Neuronal stem cell (in vitro differentiated cells): ENCODE results near the gene LRP1B.

Experiments used
- DNase-seq: peaks from one replicate; pipeline ENCODE4 v3.0.0-alpha.2; 2013; ENCODE audit warnings: low spot score
- H2AFZ ChIP-seq: one replicate; pipeline ENCODE4 v1.6.1; 2013; ENCODE audit warnings: mild to moderate bottlenecking, low read length, inconsistent platforms
- H2AK5ac ChIP-seq: 2 replicates; pipeline ENCODE4 v1.6.1; 2013; ENCODE audit warnings: low read depth, mild to moderate bottlenecking, inconsistent platforms, low read length, moderate library complexity, mixed read lengths
- H2BK120ac ChIP-seq: 2 replicates; pipeline ENCODE4 v1.6.1; 2013; ENCODE audit warnings: low read depth, mild to moderate bottlenecking, inconsistent platforms, low read length, moderate library complexity, mixed read lengths
- H2BK12ac ChIP-seq: one replicate; pipeline ENCODE4 v1.6.1; 2013; ENCODE audit warnings: low read length, inconsistent platforms
- H2BK15ac ChIP-seq: 2 replicates; pipeline ENCODE4 v1.6.1; 2013; ENCODE audit warnings: mild to moderate bottlenecking, low read length, inconsistent platforms, mixed read lengths
- H2BK5ac ChIP-seq: one replicate; pipeline ENCODE4 v1.6.1; 2013; ENCODE audit warnings: inconsistent platforms, mild to moderate bottlenecking, low read length, moderate library complexity
- H3K14ac ChIP-seq: one replicate; pipeline ENCODE4 v1.6.1; 2013; ENCODE audit warnings: low read length, inconsistent platforms
- H3K18ac ChIP-seq: 2 replicates; pipeline ENCODE4 v1.6.1; 2013; ENCODE audit warnings: low read length, inconsistent platforms
- H3K23ac ChIP-seq: 2 replicates; pipeline ENCODE4 v1.6.1; 2013; ENCODE audit warnings: low read depth, mild to moderate bottlenecking, mixed read lengths, low read length, inconsistent platforms; ENCODE audit not compliant: poor library complexity
- H3K27ac ChIP-seq: replicated peaks from 3 replicates; pipeline ENCODE4 v1.5.1; 2013; ENCODE audit warnings: low read length, inconsistent platforms
- H3K27me3 ChIP-seq, 3 experiments: 2 replicates each; pipeline ENCODE4 v1.6.1; 2013; ENCODE audit warnings: low read length in 3 of 3, mild to moderate bottlenecking in 2 of 3, inconsistent platforms in 1 of 3, low read depth in 1 of 3, mixed read lengths in 1 of 3, moderate library complexity in 1 of 3; ENCODE audit not compliant: control insufficient read depth in 3 of 3, insufficient read depth in 3 of 3
- H3K36me3 ChIP-seq, 2 donors: replicated peaks in 1 of 2; 2 replicates each; pipeline ENCODE4 v1.6.1; 2013; ENCODE audit warnings: low read length in 2 of 2; ENCODE audit not compliant: control insufficient read depth in 2 of 2, insufficient read depth in 2 of 2
- H3K4ac ChIP-seq: 2 replicates; pipeline ENCODE4 v1.6.1; 2013; ENCODE audit warnings: inconsistent platforms, mild to moderate bottlenecking, low read length, moderate library complexity
- H3K4me1 ChIP-seq, 2 donors: 1 replicate in 1 of 2; 2 replicates in 1 of 2; pipeline ENCODE4 v1.6.1; 2013; ENCODE audit warnings: low read length in 2 of 2, low read depth in 1 of 2; ENCODE audit not compliant: control insufficient read depth in 2 of 2, insufficient read depth in 1 of 2
- H3K4me2 ChIP-seq: one replicate; pipeline ENCODE4 v1.6.1; 2013; ENCODE audit warnings: mild to moderate bottlenecking, low read length, inconsistent platforms; ENCODE audit not compliant: insufficient read depth, poor library complexity, severe bottlenecking
- H3K4me3 ChIP-seq, 2 donors: 2 replicates each; pipeline ENCODE4 v1.5.1; 2013; ENCODE audit warnings: low read length in 2 of 2, mild to moderate bottlenecking in 2 of 2, inconsistent platforms in 1 of 2, moderate library complexity in 1 of 2
- H3K79me1 ChIP-seq: one replicate; pipeline ENCODE4 v1.6.1; 2013; ENCODE audit warnings: low read depth, mild to moderate bottlenecking, inconsistent platforms, low read length, moderate library complexity
- H3K9ac ChIP-seq: one replicate; pipeline ENCODE4 v1.6.1; 2013; ENCODE audit warnings: mild to moderate bottlenecking, low read depth, low read length, inconsistent platforms; ENCODE audit not compliant: poor library complexity
- H3K9me3 ChIP-seq, 2 donors: replicated peaks in 1 of 2; 2 replicates each; pipeline versions ENCODE3 to v1.6.1; 2013; ENCODE audit warnings: low read length in 2 of 2, mild to moderate bottlenecking in 2 of 2, inconsistent platforms in 1 of 2, low read depth in 1 of 2, mixed read lengths in 1 of 2, moderate library complexity in 1 of 2; ENCODE audit not compliant: control insufficient read depth in 2 of 2, insufficient read depth in 1 of 2
- H4K8ac ChIP-seq: one replicate; pipeline ENCODE4 v1.6.1; 2013; ENCODE audit warnings: low read depth, mild to moderate bottlenecking, inconsistent platforms, low read length, moderate library complexity
- H4K91ac ChIP-seq: one replicate; pipeline ENCODE4 v1.6.1; 2013; ENCODE audit warnings: low read length, low read depth, mild to moderate bottlenecking, inconsistent platforms; ENCODE audit not compliant: poor library complexity
- WGBS, 2 donors: extraction: QIAGEN DNeasy Blood & Tissue Kit; methylation state at CpG; one replicate each; pipeline ENCODE4 v1.1.7; 2013; ENCODE audit warnings: missing lambda C conversion rate in 2 of 2, mixed read lengths in 1 of 2; ENCODE audit not compliant: insufficient read length in 2 of 2, insufficient replicate concordance in 1 of 2; ENCODE audit errors: extremely low coverage in 2 of 2; 5-methylcytosine and 5-hydroxymethylcytosine counted together

LRP1B gene

GRCh38 chr2:141871913-141872634 is 258.7 kb downstream of the LRP1B start:
- no peak overlapping the region for H2BK15ac ChIP-seq
- no peak overlapping the region for H2BK5ac ChIP-seq
- no peak overlapping the region for H2AK5ac ChIP-seq
- H2AFZ ChIP-seq = peak overlapping the region; percentile 53
- WGBS, 2 donors = no CpG with 5 or more reads among the region's 3 CpGs
- DNase-seq = no peak
- no peaks in the 10 kb centered on the region for H3K9me3 ChIP-seq
- no peak overlapping the region for H3K14ac ChIP-seq
- no peaks in the 10 kb centered on the region for H3K4me1 ChIP-seq
- no peak overlapping the region for H3K23ac ChIP-seq
- H3K9ac ChIP-seq = no peak overlapping the region
- H2BK12ac ChIP-seq = no peak overlapping the region
- no peak overlapping the region for H3K4ac ChIP-seq
- H3K36me3 ChIP-seq = no peaks in the 10 kb centered on the region
- no peak overlapping the region for H3K4me3 ChIP-seq
- H4K8ac ChIP-seq = no peak overlapping the region
- H3K18ac ChIP-seq = no peak overlapping the region
- no peaks in the 10 kb centered on the region for H3K79me1 ChIP-seq
- no peak overlapping the region for H2BK120ac ChIP-seq
- H3K27ac ChIP-seq = no peak overlapping the region
- no peak overlapping the region for H4K91ac ChIP-seq
- no peaks in the 10 kb centered on the region for H3K27me3 ChIP-seq
- H3K4me2 ChIP-seq = no peak overlapping the region

GRCh38 chr2:141869572-141869971 is 261.2 kb downstream of the LRP1B start:
- Histone ChIP-seq H2BK5ac (no peak overlapping the region), H3K27ac (no peak overlapping the region), H3K4ac (no peak overlapping the region), H2BK120ac (no peak overlapping the region), H2BK15ac (no peak overlapping the region), H3K36me3 (no peaks in the 10 kb centered on the region), H3K18ac (no peak overlapping the region), H3K4me2 (no peak overlapping the region), H2AK5ac (no peak overlapping the region), H3K14ac (no peak overlapping the region), H2AFZ (no peak overlapping the region), H4K8ac (no peak overlapping the region), H3K23ac (no peak overlapping the region), H4K91ac (no peak overlapping the region), H3K9ac (no peak overlapping the region), H3K9me3 (no peaks in the 10 kb centered on the region), H3K27me3 (no peaks in the 10 kb centered on the region), H3K79me1 (no peaks in the 10 kb centered on the region), H3K4me3 (no peak overlapping the region), H2BK12ac (no peak overlapping the region), H3K4me1 (no peaks in the 10 kb centered on the region)
- no peak for DNase-seq
- no CpG with 5 or more reads among the region's 1 CpG for WGBS, 2 donors

- Histone ChIP-seq H3K23ac (no peak overlapping the region), H3K4me1 (no peaks in the 10 kb centered on the region)
These were observed 266.9 kb downstream of the LRP1B start for GRCh38 chr2:141863964-141864363.

GRCh38 chr2:141856215-141856919 is 274.4 kb downstream of the LRP1B start:
- Histone ChIP-seq H3K23ac (no peak overlapping the region), H4K91ac (no peak overlapping the region), H3K18ac (no peak overlapping the region), H4K8ac (no peak overlapping the region), H3K79me1 (no peaks in the 10 kb centered on the region), H2BK5ac (no peak overlapping the region), H3K27me3 (no peaks in the 10 kb centered on the region), H3K4me3 (no peak overlapping the region), H3K36me3 (no peaks in the 10 kb centered on the region), H2BK12ac (no peak overlapping the region), H3K4me2 (no peak overlapping the region), H2AFZ (no peak overlapping the region), H3K9me3 (no peaks in the 10 kb centered on the region), H3K27ac (no peak overlapping the region), H2BK15ac (no peak overlapping the region), H2BK120ac (no peak overlapping the region), H3K4ac (no peak overlapping the region), H2AK5ac (no peak overlapping the region), H3K14ac (no peak overlapping the region), H3K9ac (no peak overlapping the region), H3K4me1 (peaks cover 0 to 3% of the 10 kb centered on the region in 2 donors)
- no peak for DNase-seq
- no CpG with 5 or more reads among the region's 5 CpGs for WGBS, 2 donors

More at GRCh38 chr2:141863964-141864363, 266.9 kb downstream of the LRP1B start:
- no peaks in the 10 kb centered on the region for H3K79me1 ChIP-seq
- H4K91ac ChIP-seq = no peak overlapping the region
- no peak overlapping the region for H2BK15ac ChIP-seq
- H3K14ac ChIP-seq = no peak overlapping the region
- H4K8ac ChIP-seq = no peak overlapping the region
- no peak overlapping the region for H2BK5ac ChIP-seq
- H3K27ac ChIP-seq = no peak overlapping the region
- no peak overlapping the region for H3K4me2 ChIP-seq
- H2BK120ac ChIP-seq = no peak overlapping the region
- H3K36me3 ChIP-seq = no peaks in the 10 kb centered on the region
- no peaks in the 10 kb centered on the region for H3K9me3 ChIP-seq
- no peak overlapping the region for H2AK5ac ChIP-seq
- no peak overlapping the region for H2BK12ac ChIP-seq
- no peak overlapping the region for H3K18ac ChIP-seq
- H3K4me3 ChIP-seq = no peak overlapping the region
- H3K9ac ChIP-seq = no peak overlapping the region
- DNase-seq = no peak
- no peak overlapping the region for H2AFZ ChIP-seq
- H3K27me3 ChIP-seq = no peaks in the 10 kb centered on the region
- H3K4ac ChIP-seq = no peak overlapping the region
